HepG2 (cell line): ENCODE data around the gene TOMM20. TPM values are rescaled to one million over a fixed set of nuclear protein-coding genes. Genes with fewer than 3 reads are reported as not detected.

Source experiments
- AFF4 ChIP-seq: sonication (generic); formaldehyde crosslinking; IDR thresholded peaks from 2 replicates; pipeline ENCODE4 v1.4.0; 2020; ENCODE audit warnings: missing genetic modification reagents
- ARNT2 ChIP-seq: sonication (generic); formaldehyde crosslinking; IDR thresholded peaks from 2 replicates; pipeline ENCODE4 v1.8.0; 2022; ENCODE audit warnings: mild to moderate bottlenecking, low read depth, missing genetic modification reagents, moderate library complexity
- CEBPG ChIP-seq: IDR thresholded peaks from 2 replicates; pipeline ENCODE4 v1.6.1; 2016
- FOSL2 ChIP-seq: sonication (generic); formaldehyde crosslinking; IDR thresholded peaks from 2 replicates; pipeline ENCODE4 v1.4.0; 2020; ENCODE audit warnings: missing genetic modification reagents
- FOXO1 ChIP-seq: sonication (generic); formaldehyde crosslinking; IDR thresholded peaks from 2 replicates; pipeline ENCODE4 v1.4.0; 2020; ENCODE audit warnings: missing genetic modification reagents
- IRF2 ChIP-seq: IDR thresholded peaks from 2 replicates; pipeline ENCODE4 v1.6.1; 2018; ENCODE audit warnings: missing genetic modification reagents, missing compliant biosample characterization
- MBNL3 ChIP-seq: fragments of 250-450 bp; sonication (Bioruptor Pico); conservative IDR thresholded peaks from 2 replicates; pipeline ENCODE4 v1.8.0; 2022; ENCODE audit warnings: mild to moderate bottlenecking, inconsistent platforms
- MLXIP ChIP-seq: sonication (generic); formaldehyde crosslinking; IDR thresholded peaks from 2 replicates; pipeline ENCODE4 v1.9.0; 2021; ENCODE audit warnings: missing genetic modification reagents, borderline replicate concordance
- NFYB ChIP-seq: sonication (generic); formaldehyde crosslinking; IDR thresholded peaks from 2 replicates; pipeline ENCODE4 v1.4.0; 2020; ENCODE audit warnings: missing genetic modification reagents
- NR0B2 ChIP-seq: sonication (generic); formaldehyde crosslinking; IDR thresholded peaks from 2 replicates; pipeline ENCODE4 v1.4.0; 2020; ENCODE audit warnings: mild to moderate bottlenecking, missing genetic modification reagents
- PATZ1 ChIP-seq: sonication (generic); formaldehyde crosslinking; IDR thresholded peaks from 2 replicates; pipeline ENCODE4 v1.4.0; 2020; ENCODE audit warnings: missing genetic modification reagents
- WIZ ChIP-seq: sonication (generic); formaldehyde crosslinking; IDR thresholded peaks from 2 replicates; pipeline ENCODE4 v1.5.1; 2020; ENCODE audit warnings: mild to moderate bottlenecking, missing genetic modification reagents
- ZNF101 ChIP-seq: sonication (generic); formaldehyde crosslinking; IDR thresholded peaks from 2 replicates; pipeline ENCODE4 v1.4.0; 2020; ENCODE audit warnings: mild to moderate bottlenecking, low read depth, missing genetic modification reagents, borderline replicate concordance
- ZNF24 ChIP-seq: fragments of 450-650 bp; IDR thresholded peaks from 2 replicates; pipeline ENCODE4 v1.6.1; 2017; ENCODE audit warnings: antibody characterized with exemption, mild to moderate bottlenecking
- ZNF333 ChIP-seq: sonication (generic); formaldehyde crosslinking; IDR thresholded peaks from 2 replicates; pipeline ENCODE4 v1.4.0; 2020; ENCODE audit warnings: mild to moderate bottlenecking, missing genetic modification reagents, borderline replicate concordance
- ZNF44 ChIP-seq: sonication (generic); formaldehyde crosslinking; IDR thresholded peaks from 2 replicates; pipeline ENCODE4 v1.5.1; 2020; ENCODE audit warnings: mild to moderate bottlenecking, missing genetic modification reagents
- ZNF441 ChIP-seq: sonication (generic); formaldehyde crosslinking; IDR thresholded peaks from 2 replicates; pipeline ENCODE4 v1.7.0; 2021; ENCODE audit warnings: missing genetic modification reagents, borderline replicate concordance
- ZNF772 ChIP-seq: sonication (generic); formaldehyde crosslinking; IDR thresholded peaks from 2 replicates; pipeline ENCODE4 v1.5.0; 2020; ENCODE audit warnings: mild to moderate bottlenecking, missing genetic modification reagents
- ZNF790 ChIP-seq: sonication (generic); formaldehyde crosslinking; IDR thresholded peaks from 2 replicates; pipeline ENCODE4 v1.8.0; 2022; ENCODE audit warnings: missing genetic modification reagents, mild to moderate bottlenecking, borderline replicate concordance
- ZZZ3 ChIP-seq: sonication (generic); formaldehyde crosslinking; IDR thresholded peaks from 2 replicates; pipeline ENCODE4 v1.4.0; 2020; ENCODE audit warnings: missing genetic modification reagents, mild to moderate bottlenecking, borderline replicate concordance
- polyA plus RNA-seq, 8 experiments: library from polyadenylated mRNA; depleted of rRNA in 3 of 8; stranded (reverse) in 7 of 8; unstranded in 1 of 8; fragments of >200 nt; fragmentation: Illumina TruSeq in 4 of 8; extraction: Trizol in 4 of 8; gene quantifications; 2 replicates each; pipeline versions ENCODE4 v1.2.1 to v1.2.3, GENCODE V29; 2011 to 2016; ENCODE audit warnings: low read depth in 4 of 8, missing spikeins in 1 of 8, mixed read lengths in 1 of 8; ENCODE audit not compliant: insufficient read depth in 1 of 8
- total RNA-seq, 5 experiments: library from RNA; depleted of rRNA; stranded (reverse); fragments of >200 nt; fragmentation: Illumina TruSeq; extraction: Trizol; gene quantifications; 2 replicates each; pipeline ENCODE4 v1.2.3, GENCODE V29; 2016; ENCODE audit warnings: low read depth in 1 of 5

TOMM20 gene
- total and polyA plus RNA-seq, 2 of the 13 experiments (the other 11 are each of a cell fraction or from before 2014, with no cell fraction given) = 153 to 376 TPM

GRCh38 chr1:235128456-235129328 is at the start of gene TOMM20 (continued):
- TF ChIP-seq ZNF790 (CRISPR knock-in tag) (peak; percentile 95; the same call in 1 of the 2 replicates), CEBPG (CRISPR knock-in tag) (peak; percentile 72), WIZ (CRISPR knock-in tag) (no peak), ZNF24 (no peak), IRF2 (CRISPR knock-in tag) (peak; percentile 77), AFF4 (CRISPR knock-in tag) (peak; percentile 39), FOSL2 (CRISPR knock-in tag) (peak; percentile 54), ARNT2 (CRISPR knock-in tag) (peak; percentile 93), ZNF772 (CRISPR knock-in tag) (peak; percentile 96), NFYB (CRISPR knock-in tag) (peak; percentile 47), ZNF441 (CRISPR knock-in tag) (peak; percentile 79; the same call in 1 of the 2 replicates), ZNF333 (no peak), ZNF44 (CRISPR knock-in tag) (0 out of 2 replicates have a peak, but pooled peaks have one; percentile 80), MLXIP (CRISPR knock-in tag) (0 out of 2 replicates have a peak, but pooled peaks have one; percentile 61), FOXO1 (CRISPR knock-in tag) (peak; percentile 26; the same call in 1 of the 2 replicates), MBNL3 (CRISPR knock-in tag) (no peak), ZNF101 (CRISPR knock-in tag) (no peak), ZZZ3 (CRISPR knock-in tag) (peak; percentile 47; the same call in 1 of the 2 replicates), NR0B2 (CRISPR knock-in tag) (0 out of 2 replicates have a peak, but pooled peaks have one; percentile 16), PATZ1 (CRISPR knock-in tag) (peak; percentile 11; the same call in 1 of the 2 replicates)
